A673 (cell line): Measurements from ENCODE around the gene CWC22.

ENCODE experiments used
- EZH2 ChIP-seq: fragments of 200-600 bp; sonication (generic); IDR thresholded peaks from 2 replicates; pipeline ENCODE4 v1.6.1; 2017; ENCODE audit warnings: borderline replicate concordance, low read depth, mild to moderate bottlenecking, mixed read lengths, antibody characterized with exemption, low read length; ENCODE audit not compliant: poor library complexity, severe bottlenecking
- TF ChIP-seq, protein P1 (sequence below): fragments of 300-800, 200-600 bp; sonication (generic); conservative IDR thresholded peaks from 2 replicates; pipeline ENCODE4 v1.5.1; 2017; ENCODE audit warnings: low read depth, mild to moderate bottlenecking, antibody characterized with exemption, low read length, moderate library complexity, mixed read lengths

DNA sequence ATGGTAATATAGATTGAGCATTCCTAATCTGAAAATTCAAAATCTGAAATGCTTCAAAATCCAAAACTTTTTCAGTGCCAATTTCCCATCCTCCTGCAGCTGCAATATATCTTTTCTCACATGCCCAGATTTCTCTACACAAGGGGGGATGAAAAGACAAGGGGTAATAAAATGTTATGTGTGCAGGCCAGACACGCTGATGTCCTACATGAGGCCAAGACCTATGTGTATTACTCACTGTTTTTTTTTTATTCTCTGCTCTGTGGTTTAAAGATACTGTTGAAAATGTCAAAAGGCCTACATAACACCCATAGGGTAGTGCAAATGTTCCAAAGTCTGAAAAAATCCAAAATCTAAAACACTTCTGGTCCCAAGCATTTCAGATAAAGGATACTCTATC is 41.2 kb upstream of the CWC22 start:
- TF ChIP-seq, protein P1, sequence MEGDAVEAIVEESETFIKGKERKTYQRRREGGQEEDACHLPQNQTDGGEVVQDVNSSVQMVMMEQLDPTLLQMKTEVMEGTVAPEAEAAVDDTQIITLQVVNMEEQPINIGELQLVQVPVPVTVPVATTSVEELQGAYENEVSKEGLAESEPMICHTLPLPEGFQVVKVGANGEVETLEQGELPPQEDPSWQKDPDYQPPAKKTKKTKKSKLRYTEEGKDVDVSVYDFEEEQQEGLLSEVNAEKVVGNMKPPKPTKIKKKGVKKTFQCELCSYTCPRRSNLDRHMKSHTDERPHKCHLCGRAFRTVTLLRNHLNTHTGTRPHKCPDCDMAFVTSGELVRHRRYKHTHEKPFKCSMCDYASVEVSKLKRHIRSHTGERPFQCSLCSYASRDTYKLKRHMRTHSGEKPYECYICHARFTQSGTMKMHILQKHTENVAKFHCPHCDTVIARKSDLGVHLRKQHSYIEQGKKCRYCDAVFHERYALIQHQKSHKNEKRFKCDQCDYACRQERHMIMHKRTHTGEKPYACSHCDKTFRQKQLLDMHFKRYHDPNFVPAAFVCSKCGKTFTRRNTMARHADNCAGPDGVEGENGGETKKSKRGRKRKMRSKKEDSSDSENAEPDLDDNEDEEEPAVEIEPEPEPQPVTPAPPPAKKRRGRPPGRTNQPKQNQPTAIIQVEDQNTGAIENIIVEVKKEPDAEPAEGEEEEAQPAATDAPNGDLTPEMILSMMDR, result no peak
- TF ChIP-seq EZH2, result no peak
